SK-N-SH (cell line): ENCODE results near the gene RALY. TPM values are rescaled to one million over a fixed set of nuclear protein-coding genes. Genes with fewer than 3 reads are reported as not detected.

Experiments used
- CTCF ChIA-PET: fragments of 300-600, 350-600 bp; formaldehyde crosslinking; extraction: SDS; loops from one replicate; lab custom pipeline; 2021; lab: Yijun Ruan, JAX
- POLR2A ChIA-PET: fragments of 350-600 bp; sonication (Branson Sonifier 250); formaldehyde crosslinking; extraction: SDS; loops from one replicate; lab custom pipeline; 2020; ENCODE audit warnings: antibody characterized with exemption, inconsistent platforms; lab: Yijun Ruan, JAX
- DNase-seq: peaks from one replicate; pipeline ENCODE4 v3.0.0; 2012
- H2AFZ ChIP-seq: fragments of 200-600 bp; sonication (generic); 2 replicates; pipeline ENCODE4 v1.8.1; 2016; ENCODE audit warnings: antibody characterized with exemption, mild to moderate bottlenecking, low read depth
- H3F3A ChIP-seq: fragments of 200-600 bp; sonication (generic); replicated peaks from 2 replicates; pipeline ENCODE3; 2016; ENCODE audit warnings: antibody characterized with exemption, mild to moderate bottlenecking; ENCODE audit not compliant: insufficient read depth
- H3K27ac ChIP-seq, 2 experiments: fragments of 200-500 bp in 1 of 2; fragments of 200-600 bp in 1 of 2; sonication (Bioruptor generic) in 1 of 2; sonication (generic), shearing (Covaris generic) in 1 of 2; 2 replicates each; pipeline versions ENCODE4 v1.5.1 to v1.6.1; 2014 to 2016; ENCODE audit warnings: low read depth in 2 of 2, inconsistent platforms in 1 of 2, low read length in 1 of 2, mild to moderate bottlenecking in 1 of 2, mixed read lengths in 1 of 2
- H3K27me3 ChIP-seq: fragments of 200-600 bp; sonication (generic), shearing (Covaris generic); 2 replicates; pipeline ENCODE4 v1.6.1; 2016; ENCODE audit warnings: mixed run types; ENCODE audit not compliant: insufficient read depth
- H3K36me3 ChIP-seq, 2 experiments: fragments of 200-500 bp in 1 of 2; fragments of 200-600 bp in 1 of 2; sonication (Bioruptor generic) in 1 of 2; sonication (generic) in 1 of 2; replicated peaks in 1 of 2; 2 replicates each; pipeline versions ENCODE3 to v1.5.1; 2014 to 2016; ENCODE audit warnings: low read length in 1 of 2, mild to moderate bottlenecking in 1 of 2; ENCODE audit not compliant: insufficient read depth in 2 of 2, control insufficient read depth in 1 of 2
- H3K4me1 ChIP-seq, 2 experiments: fragments of 200-500 bp in 1 of 2; fragments of 200-600 bp in 1 of 2; sonication (Bioruptor generic) in 1 of 2; sonication (generic), shearing (Covaris generic) in 1 of 2; 2 replicates each; pipeline versions ENCODE4 v1.5.1 to v1.6.1; 2014 to 2016; ENCODE audit warnings: low read depth in 1 of 2, low read length in 1 of 2, mixed run types in 1 of 2; ENCODE audit not compliant: insufficient read depth in 2 of 2, control insufficient read depth in 1 of 2
- H3K4me2 ChIP-seq: fragments of 200-600 bp; sonication (generic), shearing (Covaris generic); 2 replicates; pipeline ENCODE4 v1.6.1; 2017; ENCODE audit warnings: mixed run types
- H3K4me3 ChIP-seq, 2 experiments: fragments of 200-500 bp in 1 of 2; fragments of 200-600 bp in 1 of 2; sonication (Bioruptor generic) in 1 of 2; sonication (generic), shearing (Covaris generic) in 1 of 2; 2 replicates each; pipeline versions ENCODE4 v1.5.1 to v1.8.1; 2014 to 2016; ENCODE audit warnings: low read depth in 2 of 2, inconsistent platforms in 1 of 2, low read length in 1 of 2, mild to moderate bottlenecking in 1 of 2, mixed read lengths in 1 of 2, moderate library complexity in 1 of 2
- H3K79me2 ChIP-seq: fragments of 200-600 bp; sonication (generic); 2 replicates; pipeline ENCODE4 v1.8.1; 2017; ENCODE audit warnings: mild to moderate bottlenecking; ENCODE audit not compliant: insufficient read depth
- H3K9ac ChIP-seq: fragments of 200-600 bp; sonication (generic); 2 replicates; pipeline ENCODE4 v1.6.1; 2017; ENCODE audit warnings: mixed run types
- H3K9me2 ChIP-seq: fragments of 200-600 bp; sonication (generic); 2 replicates; pipeline ENCODE4 v1.6.1; 2017; ENCODE audit warnings: mixed run types
- H3K9me3 ChIP-seq: fragments of 200-600 bp; sonication (generic); 2 replicates; pipeline ENCODE4 v1.6.1; 2017; ENCODE audit warnings: mixed run types, mild to moderate bottlenecking, moderate library complexity
- H4K20me1 ChIP-seq: fragments of 200-600 bp; sonication (generic); 2 replicates; pipeline ENCODE4 v1.6.1; 2017; ENCODE audit warnings: mild to moderate bottlenecking, mixed run types; ENCODE audit not compliant: insufficient read depth
- EP300 ChIP-seq, 2 experiments: IDR thresholded peaks; 2 replicates each; pipeline versions ENCODE4 v1.4.0 to v1.6.1; 2012; ENCODE audit warnings: borderline replicate concordance in 1 of 2, low read depth in 1 of 2, low read length in 1 of 2
- FOSL2 ChIP-seq: IDR thresholded peaks from 2 replicates; pipeline ENCODE4 v1.4.0; 2012; ENCODE audit warnings: low read depth, mild to moderate bottlenecking, moderate library complexity, borderline replicate concordance
- FOXJ3 ChIP-seq: sonication (generic); formaldehyde crosslinking; IDR thresholded peaks from 2 replicates; pipeline ENCODE4 v1.5.1; 2020; ENCODE audit warnings: mild to moderate bottlenecking, missing genetic modification reagents
- FOXM1 ChIP-seq: IDR thresholded peaks from 2 replicates; pipeline ENCODE4 v1.4.0; 2012; ENCODE audit warnings: low read depth, mild to moderate bottlenecking
- MEF2A ChIP-seq: IDR thresholded peaks from 2 replicates; pipeline ENCODE4 v1.4.0; 2012; ENCODE audit warnings: low read depth, borderline replicate concordance
- NFIC ChIP-seq: IDR thresholded peaks from 2 replicates; pipeline ENCODE4 v1.4.0; 2012; ENCODE audit warnings: borderline replicate concordance
- RCOR1 ChIP-seq: fragments of 150-350 bp; IDR thresholded peaks from 2 replicates; pipeline ENCODE4 v1.6.1; 2017; ENCODE audit warnings: antibody characterized with exemption, low read length
- REST ChIP-seq: IDR thresholded peaks from 2 replicates; pipeline ENCODE4 v1.6.1; 2012; ENCODE audit warnings: mild to moderate bottlenecking, low read depth, low read length, moderate library complexity
- SIN3A ChIP-seq: IDR thresholded peaks from 2 replicates; pipeline ENCODE4 v1.6.1; 2012; ENCODE audit warnings: low read depth, mild to moderate bottlenecking, low read length, moderate library complexity, borderline replicate concordance
- SMC3 ChIP-seq: IDR thresholded peaks from 2 replicates; pipeline ENCODE4 v1.6.1; 2012; ENCODE audit warnings: low read depth, low read length, improper control_type of control experiment
- TAF1 ChIP-seq: IDR thresholded peaks from 2 replicates; pipeline ENCODE4 v1.6.1; 2012; ENCODE audit warnings: low read depth, mild to moderate bottlenecking, low read length, moderate library complexity, borderline replicate concordance
- TEAD4 ChIP-seq: IDR thresholded peaks from 2 replicates; pipeline ENCODE4 v1.4.0; 2012; ENCODE audit warnings: mild to moderate bottlenecking, borderline replicate concordance; ENCODE audit not compliant: insufficient read depth
- USF1 ChIP-seq: IDR thresholded peaks from 2 replicates; pipeline ENCODE4 v1.4.0; 2012; ENCODE audit warnings: low read depth, borderline replicate concordance
- YY1 ChIP-seq: IDR thresholded peaks from 2 replicates; pipeline ENCODE4 v1.4.0; 2012; ENCODE audit warnings: low read depth, mild to moderate bottlenecking
- ZBTB33 ChIP-seq: IDR thresholded peaks from 2 replicates; pipeline ENCODE4 v1.4.0; 2012; ENCODE audit warnings: low read depth, borderline replicate concordance
- WGBS: methylation state at CpG from one replicate; pipeline ENCODE4 v1.1.6; 2017; ENCODE audit warnings: low lambda C conversion rate; 5-methylcytosine and 5-hydroxymethylcytosine counted together
- polyA plus RNA-seq, 3 experiments: library from polyadenylated mRNA; depleted of rRNA; stranded (reverse); fragments of >200 nt; gene quantifications; 2 replicates each; pipeline ENCODE4 v1.2.3, GENCODE V29; 2012
- TF ChIP-seq, protein P1 (sequence below): IDR thresholded peaks from 2 replicates; pipeline ENCODE4; 2012

Gene RALY
- polyA plus RNA-seq, 1 of the 3 experiments (the other 2 are of a cell fraction) = 130 TPM

- TF ChIP-seq SMC3 (no peak), MEF2A (no peak), ZBTB33 (no peak), RCOR1 (no peak), NFIC (no peak), REST (no peak)
- TF ChIP-seq, all 33 proteins: peak for 0
Observed at GRCh38 chr20:34064286-34064685, 70.6 kb downstream of the RALY start (continued).

DNA sequence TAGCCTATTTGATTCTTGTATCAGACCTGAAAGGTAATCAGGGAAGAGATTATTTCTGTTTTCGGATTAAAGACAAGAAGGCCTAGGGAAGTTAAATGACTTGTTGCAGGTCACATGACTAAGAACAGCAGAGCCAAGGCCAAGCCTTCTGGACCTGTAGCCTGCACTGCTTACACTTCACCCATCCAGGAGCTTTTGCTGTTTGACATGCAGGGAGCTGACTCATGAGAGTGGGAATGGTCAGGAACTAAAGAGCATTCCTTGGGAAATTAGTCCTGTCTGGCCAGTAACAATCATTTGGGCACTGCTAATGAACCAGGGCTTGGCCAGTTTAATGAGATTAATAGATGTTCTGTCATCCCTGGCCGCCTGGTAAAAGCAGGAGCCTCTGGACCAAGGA lies 71.5 kb downstream of the RALY start:
- TF ChIP-seq TEAD4 (no peak), FOXJ3 (CRISPR knock-in tag) (no peak), FOXM1 (no peak), USF1 (peak; percentile 64; the same call in 1 of the 2 replicates), SIN3A (no peak), FOSL2 (no peak), YY1 (no peak), TAF1 (no peak), RCOR1 (peak; percentile 30; the same call in 1 of the 2 replicates), EP300 (IDR thresholded peaks at IDR 0.05; ENCODE audit: borderline replicate concordance in 1 of 2, low read depth in 1 of 2, low read length in 1 of 2) (peak in 1 of 2 experiments; percentile 62; a peak in 1 of 4 replicates)
- TF ChIP-seq, protein P1, sequence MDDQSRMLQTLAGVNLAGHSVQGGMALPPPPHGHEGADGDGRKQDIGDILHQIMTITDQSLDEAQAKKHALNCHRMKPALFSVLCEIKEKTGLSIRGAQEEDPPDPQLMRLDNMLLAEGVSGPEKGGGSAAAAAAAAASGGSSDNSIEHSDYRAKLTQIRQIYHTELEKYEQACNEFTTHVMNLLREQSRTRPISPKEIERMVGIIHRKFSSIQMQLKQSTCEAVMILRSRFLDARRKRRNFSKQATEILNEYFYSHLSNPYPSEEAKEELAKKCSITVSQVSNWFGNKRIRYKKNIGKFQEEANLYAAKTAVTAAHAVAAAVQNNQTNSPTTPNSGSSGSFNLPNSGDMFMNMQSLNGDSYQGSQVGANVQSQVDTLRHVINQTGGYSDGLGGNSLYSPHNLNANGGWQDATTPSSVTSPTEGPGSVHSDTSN = peak; percentile 36; the same call in 1 of the 2 replicates
- TF ChIP-seq, all 33 proteins: peak for 4
- ChIA-PET CTCF (interaction anchor here (0.9 to 6.7 kb wide), 4 partner anchors 11 to 202 kb away, joined by 3 to 109 read pairs (median 8); no protein-coding TSS in a partner anchor), POLR2A (no interaction called here)
- Histone ChIP-seq H3K27me3 (no peaks in the 10 kb centered on the region), H3K9ac (no peak overlapping the region), H3K79me2 (peaks cover 76% of the 10 kb centered on the region), H3F3A (peaks cover 8% of the 10 kb centered on the region), H3K9me2 (no peaks in the 10 kb centered on the region), H3K4me2 (no peak overlapping the region), H3K4me3 (no peak overlapping the region), H3K36me3 (peaks cover 4% of the 10 kb centered on the region in 2 experiments), H2AFZ (no peak overlapping the region), H3K4me1 (peaks cover 4 to 60% of the 10 kb centered on the region in 2 experiments; a peak in 3 of 4 replicates), H3K9me3 (no peaks in the 10 kb centered on the region), H4K20me1 (peaks cover 94% of the 10 kb centered on the region), H3K27ac (peak overlapping the region; percentile 25 to 80)
- 73% methylated on average over 2 of the region's 2 CpGs for WGBS
- DNase-seq = no peak
